ENCODE measurements around the gene GGCX. TPM values are rescaled to one million over a fixed set of nuclear protein-coding genes. Genes with fewer than 3 reads are reported as not detected.
"Not testable (repeated sequence)": the region's sequence is repeated elsewhere in the genome, so short reads cannot be mapped to it uniquely, and the experiment has no call there.

GGCX gene
- total RNA-seq = 10 to 100 TPM; 21.2 to 21.5 TPM

- peak; percentile 94 to 97 for ATAC-seq
These were observed at the start of gene GGCX for GRCh38 chr2:85561280-85562212. TSS of gene GGCX (minus strand) at chr2:85561493. CDS start at chr2:85561428, 65 bp downstream.

GRCh38 chr2:85607268-85608215, 46.2 kb upstream of the GGCX start:
- DNase-seq (ENCODE audit: low spot score in 2 of 2) = no peak
- no peak for ATAC-seq
- peaks cover 11% of the 10 kb centered on the region in 2 donors for H3K36me3 Mint-ChIP-seq
- peak overlapping the region in 1 of 2 donors; percentile 30 for H3K27ac Mint-ChIP-seq
- no peaks in the 10 kb centered on the region for H3K9me3 Mint-ChIP-seq

More at GRCh38 chr2:85561280-85562212, at the start of gene GGCX:
- no peaks in the 10 kb centered on the region for H3K9me3 Mint-ChIP-seq
- peaks cover 5 to 6% of the 10 kb centered on the region in 2 donors for H3K36me3 Mint-ChIP-seq
- peak within 1 kb of the TSS; percentile 96 for H3K27ac Mint-ChIP-seq
- peak; percentile 88 to 91 for DNase-seq (ENCODE audit: low spot score in 2 of 2)

- H3K27ac Mint-ChIP-seq = no peak overlapping the region
These were observed 44.8 kb upstream of the GGCX start for GRCh38 chr2:85606116-85606455.

GRCh38 chr2:85605406-85606115, 44.3 kb upstream of the GGCX start:
- Mint-ChIP-seq H3K36me3 (peaks cover 5% of the 10 kb centered on the region in 2 donors), H3K27ac (no peak overlapping the region), H3K9me3 (no peaks in the 10 kb centered on the region)
- DNase-seq (ENCODE audit: low spot score in 2 of 2) (no peak), ATAC-seq (no peak)

More at GRCh38 chr2:85606116-85606455, 44.8 kb upstream of the GGCX start:
- Mint-ChIP-seq H3K9me3 (no peaks in the 10 kb centered on the region), H3K36me3 (peaks cover 6% of the 10 kb centered on the region in 2 donors)
- DNase-seq (ENCODE audit: low spot score in 2 of 2) = no peak
- ATAC-seq = no peak

GRCh38 chr2:85604568-85605339, 43.5 kb upstream of the GGCX start:
- H3K9me3 Mint-ChIP-seq = no peaks in the 10 kb centered on the region
- H3K36me3 Mint-ChIP-seq = peaks cover 5% of the 10 kb centered on the region in 2 donors
- DNase-seq (ENCODE audit: low spot score in 2 of 2) = no peak
- H3K27ac Mint-ChIP-seq = no peak overlapping the region
- no peak for ATAC-seq

- not testable (repeated sequence) for H3K27ac Mint-ChIP-seq; H3K9me3 Mint-ChIP-seq; DNase-seq (ENCODE audit: low spot score in 2 of 2); H3K36me3 Mint-ChIP-seq; ATAC-seq
These were observed 42.8 kb upstream of the GGCX start for GRCh38 chr2:85604133-85604444.

- no peaks in the 10 kb centered on the region for H3K36me3 Mint-ChIP-seq
- peak within 1 kb of the TSS; percentile 70 to 73 for H3K27ac Mint-ChIP-seq
- DNase-seq (ENCODE audit: low spot score in 2 of 2) = peak; percentile 74 to 83
- no peaks in the 10 kb centered on the region for H3K9me3 Mint-ChIP-seq
- ATAC-seq = peak; percentile 86 to 97
These were observed 41.4 kb upstream of the GGCX start, which contains the start of gene TMEM150A for GRCh38 chr2:85602476-85603234. TSS of gene TMEM150A (minus strand) at chr2:85602698. CDS start at chr2:85601948, 750 bp downstream.

- no peaks in the 10 kb centered on the region for H3K9me3 Mint-ChIP-seq
- DNase-seq (ENCODE audit: low spot score in 2 of 2) (no peak), ATAC-seq (peak; percentile 34)
- H3K27ac Mint-ChIP-seq = peak overlapping the region; percentile 70 to 73
- H3K36me3 Mint-ChIP-seq = no peaks in the 10 kb centered on the region
These were observed 40.6 kb upstream of the GGCX start for GRCh38 chr2:85601771-85602475.

GRCh38 chr2:85600951-85601770, 39.9 kb upstream of the GGCX start:
- no peak for ATAC-seq
- DNase-seq (ENCODE audit: low spot score in 2 of 2) = no peak
- Mint-ChIP-seq H3K36me3 (peaks cover under 1 to 1% of the 10 kb centered on the region in 2 donors), H3K9me3 (no peaks in the 10 kb centered on the region), H3K27ac (peak overlapping the region; percentile 70 to 73)

- Mint-ChIP-seq H3K9me3 (no peaks in the 10 kb centered on the region), H3K36me3 (peaks cover 9% of the 10 kb centered on the region in 2 donors), H3K27ac (peak overlapping the region; percentile 72)
- ATAC-seq (no peak), DNase-seq (ENCODE audit: low spot score in 2 of 2) (no peak)
These were observed 38.9 kb upstream of the GGCX start for GRCh38 chr2:85600235-85600575.

GRCh38 chr2:85599468-85600234, 38.4 kb upstream of the GGCX start:
- DNase-seq (ENCODE audit: low spot score in 2 of 2) = no peak
- Mint-ChIP-seq H3K36me3 (peaks cover 13 to 14% of the 10 kb centered on the region in 2 donors), H3K9me3 (no peaks in the 10 kb centered on the region), H3K27ac (peak overlapping the region in 1 of 2 donors; percentile 72)
- ATAC-seq = no peak

GRCh38 chr2:85598594-85599340, 37.5 kb upstream of the GGCX start:
- ATAC-seq = no peak
- DNase-seq (ENCODE audit: low spot score in 2 of 2) = no peak
- Mint-ChIP-seq H3K27ac (peak overlapping the region in 1 of 2 donors; percentile 72), H3K36me3 (peaks cover 13 to 16% of the 10 kb centered on the region in 2 donors), H3K9me3 (no peaks in the 10 kb centered on the region)

GRCh38 chr2:85597241-85597640, 35.9 kb upstream of the GGCX start:
- H3K27ac Mint-ChIP-seq = peak overlapping the region; percentile 14 to 96
- H3K9me3 Mint-ChIP-seq = no peaks in the 10 kb centered on the region
- peaks cover 13 to 16% of the 10 kb centered on the region in 2 donors for H3K36me3 Mint-ChIP-seq
- ATAC-seq = no peak
- no peak for DNase-seq (ENCODE audit: low spot score in 2 of 2)
